IMR-90 (cell line): ENCODE measurements around the gene SEMA4A. TPM values are rescaled to one million over a fixed set of nuclear protein-coding genes. Genes with fewer than 3 reads are reported as not detected.

Experiments used
- ATAC-seq: fragments of 200-7000 bp; cut with Tn5 transposase; 2 replicates; pipeline ENCODE4 v1.9.1; 2020; ENCODE audit warnings: low read depth, mild to moderate bottlenecking, moderate library complexity
- BruUV-seq: library from RNA; stranded (reverse); fragments of 400-500 nt; replicated peaks from 2 replicates; lab custom pipeline; 2021; lab: Mats Ljungman, UMichigan
- CTCF ChIA-PET: fragments of 300-600 bp; formaldehyde crosslinking; extraction: SDS; loops from one replicate; lab custom pipeline; 2021; ENCODE audit warnings: antibody characterized with exemption; lab: Yijun Ruan, JAX
- POLR2A ChIA-PET: fragments of 300-600 bp; sonication (Branson Sonifier 250); formaldehyde crosslinking; loops from one replicate; lab custom pipeline; 2022; ENCODE audit warnings: antibody characterized with exemption; ENCODE audit not compliant: unreplicated experiment; lab: Charles Lee
- DNase-seq: peaks from one replicate; pipeline ENCODE4 v3.0.0; 2013
- H2AFZ ChIP-seq: replicated peaks from 2 replicates; pipeline ENCODE3; 2013; ENCODE audit warnings: low read length, mild to moderate bottlenecking; ENCODE audit not compliant: poor library complexity
- H2AK5ac ChIP-seq: 2 replicates; pipeline ENCODE4 v1.6.1; 2013; ENCODE audit warnings: low read depth, low read length, inconsistent platforms
- H2AK9ac ChIP-seq: replicated peaks from 2 replicates; pipeline ENCODE3; 2013; ENCODE audit warnings: mild to moderate bottlenecking, low read depth, low read length, moderate library complexity; ENCODE audit not compliant: poor library complexity
- H2BK120ac ChIP-seq: 2 replicates; pipeline ENCODE4 v1.6.1; 2013; ENCODE audit warnings: low read depth, low read length, inconsistent platforms
- H2BK15ac ChIP-seq: 3 replicates; pipeline ENCODE4 v1.6.1; 2013; ENCODE audit warnings: low read depth, low read length, inconsistent platforms
- H2BK20ac ChIP-seq: 2 replicates; pipeline ENCODE4 v1.6.1; 2013; ENCODE audit warnings: low read depth, mild to moderate bottlenecking, inconsistent platforms, low read length, moderate library complexity
- H2BK5ac ChIP-seq: 2 replicates; pipeline ENCODE4 v1.6.1; 2013; ENCODE audit warnings: mild to moderate bottlenecking, low read depth, low read length, inconsistent platforms; ENCODE audit not compliant: poor library complexity, severe bottlenecking
- H3K14ac ChIP-seq: replicated peaks from 2 replicates; pipeline ENCODE4 v1.6.1; 2013; ENCODE audit warnings: low read depth, low read length, inconsistent platforms
- H3K18ac ChIP-seq: 2 replicates; pipeline ENCODE4 v1.6.1; 2013; ENCODE audit warnings: low read depth, low read length, control low read depth
- H3K23ac ChIP-seq: 2 replicates; pipeline ENCODE4 v1.6.1; 2013; ENCODE audit warnings: low read depth, low read length, inconsistent platforms
- H3K27ac ChIP-seq: 2 replicates; pipeline ENCODE4 v1.5.1; 2013; ENCODE audit warnings: mild to moderate bottlenecking, control low read depth, low read length; ENCODE audit not compliant: insufficient read depth
- H3K27me3 ChIP-seq: 2 replicates; pipeline ENCODE4 v1.6.1; 2013; ENCODE audit warnings: low read length; ENCODE audit not compliant: control insufficient read depth, insufficient read depth
- H3K36me3 ChIP-seq: 2 replicates; pipeline ENCODE4 v1.6.1; 2013; ENCODE audit warnings: low read length, mixed read lengths; ENCODE audit not compliant: control insufficient read depth, insufficient read depth
- H3K4ac ChIP-seq: 2 replicates; pipeline ENCODE4 v1.6.1; 2013; ENCODE audit warnings: low read depth, low read length, inconsistent platforms
- H3K4me1 ChIP-seq: 2 replicates; pipeline ENCODE4 v1.6.1; 2013; ENCODE audit warnings: low read length, mixed read lengths; ENCODE audit not compliant: control insufficient read depth, insufficient read depth
- H3K4me2 ChIP-seq: 2 replicates; pipeline ENCODE4 v1.6.1; 2013; ENCODE audit warnings: low read depth, mild to moderate bottlenecking, control low read depth, low read length, moderate library complexity
- H3K4me3 ChIP-seq: 2 replicates; pipeline ENCODE4 v1.5.1; 2013; ENCODE audit warnings: low read depth, mild to moderate bottlenecking, control low read depth, low read length, moderate library complexity; ENCODE audit not compliant: insufficient read depth
- H3K56ac ChIP-seq: 2 replicates; pipeline ENCODE4 v1.6.1; 2013; ENCODE audit warnings: low read length, inconsistent platforms; ENCODE audit not compliant: insufficient read depth; ENCODE audit errors: extremely low read depth
- H3K79me1 ChIP-seq, 2 experiments: 2 replicates each; pipeline ENCODE4 v1.6.1; 2013; ENCODE audit warnings: low read length in 2 of 2, inconsistent platforms in 1 of 2, low read depth in 1 of 2
- H3K9ac ChIP-seq: 2 replicates; pipeline ENCODE4 v1.6.1; 2013; ENCODE audit warnings: low read depth, low read length, control low read depth
- H3K9me1 ChIP-seq: 2 replicates; pipeline ENCODE4 v1.6.1; 2013; ENCODE audit warnings: low read length, inconsistent platforms; ENCODE audit not compliant: insufficient read depth
- H3K9me3 ChIP-seq: 2 replicates; pipeline ENCODE4 v1.6.1; 2013; ENCODE audit warnings: low read length; ENCODE audit not compliant: control insufficient read depth, insufficient read depth
- H4K20me1 ChIP-seq: 2 replicates; pipeline ENCODE4 v1.6.1; 2013; ENCODE audit warnings: low read length, inconsistent platforms; ENCODE audit not compliant: insufficient read depth
- H4K5ac ChIP-seq: 2 replicates; pipeline ENCODE4 v1.6.1; 2013; ENCODE audit warnings: mild to moderate bottlenecking, low read depth, low read length, control low read depth
- H4K8ac ChIP-seq, 2 experiments: 2 replicates each; pipeline ENCODE4 v1.6.1; 2013; ENCODE audit warnings: low read depth in 2 of 2, low read length in 2 of 2, control low read depth in 1 of 2, inconsistent platforms in 1 of 2
- H4K91ac ChIP-seq: 2 replicates; pipeline ENCODE4 v1.6.1; 2013; ENCODE audit warnings: low read depth, low read length, inconsistent platforms; ENCODE audit not compliant: insufficient read depth
- CEBPB ChIP-seq: IDR thresholded peaks from 2 replicates; pipeline ENCODE4 v1.6.1; 2012; ENCODE audit warnings: low read depth, low read length, improper control_type of control experiment
- FOS ChIP-seq: fragments of 150-350 bp; IDR thresholded peaks from 2 replicates; pipeline ENCODE4 v1.6.1; 2016; ENCODE audit warnings: low read depth, low read length
- MXI1 ChIP-seq: IDR thresholded peaks from 2 replicates; pipeline ENCODE4 v1.6.1; 2012; ENCODE audit warnings: low read depth, mild to moderate bottlenecking, low read length, moderate library complexity, borderline replicate concordance
- RCOR1 ChIP-seq: IDR thresholded peaks from 2 replicates; pipeline ENCODE4 v1.6.1; 2012; ENCODE audit warnings: mild to moderate bottlenecking, low read length, improper control_type of control experiment; ENCODE audit not compliant: insufficient replicate concordance
- SMC3 ChIP-seq: fragments of 150-350 bp; IDR thresholded peaks from 2 replicates; pipeline ENCODE4 v1.6.1; 2016; ENCODE audit warnings: low read depth, mild to moderate bottlenecking, antibody characterized with exemption, low read length, moderate library complexity
- WGBS, 2 experiments: methylation state at CpG; one replicate each; pipeline versions ENCODE4 v1.1.5 to v1.1.7; 2013; ENCODE audit warnings: missing lambda C conversion rate in 2 of 2; ENCODE audit not compliant: insufficient read length in 1 of 2; ENCODE audit errors: extremely low coverage in 2 of 2; 5-methylcytosine and 5-hydroxymethylcytosine counted together
- dilution Hi-C: fragments of 300-500 bp; cut with HindIII; formaldehyde crosslinking; loops from one replicate; pipeline ENCODE4 v1.14.3; 2018; ENCODE audit warnings: low sequenced_read_pairs; ENCODE audit not compliant: unreplicated experiment
- in situ Hi-C: fragments of 300-500 bp; cut with MboI; formaldehyde crosslinking; loops from 3 replicates; pipeline ENCODE4 v1.14.3; 2019; ENCODE audit warnings: low sequenced_read_pairs, inconsistent platforms, mixed read lengths
- intact Hi-C: fragments of 100-400 bp; cut with micrococcal nuclease; formaldehyde crosslinking; loops from 2 replicates; pipeline ENCODE4 v1.10.0; 2022
- polyA plus RNA-seq, 3 experiments: library from polyadenylated mRNA; depleted of rRNA; stranded (reverse); fragments of >200 nt; gene quantifications; 2 replicates each; pipeline ENCODE4 v1.2.3, GENCODE V29; 2012; ENCODE audit warnings: low replicate concordance in 1 of 3
- total RNA-seq: library from RNA; depleted of rRNA; stranded (reverse); fragments of >200 nt; gene quantifications from 2 replicates; pipeline ENCODE4 v1.2.3, GENCODE V29; 2012
- TF ChIP-seq, protein P1 (sequence below): conservative IDR thresholded peaks from 2 replicates; pipeline ENCODE4 v1.5.1; 2012; ENCODE audit warnings: mild to moderate bottlenecking, low read depth, low read length, improper control_type of control experiment

SEMA4A gene
- total and polyA plus RNA-seq, 2 of the 4 experiments (the other 2 are of a cell fraction) = 0.18 to 0.86 TPM

DNA sequence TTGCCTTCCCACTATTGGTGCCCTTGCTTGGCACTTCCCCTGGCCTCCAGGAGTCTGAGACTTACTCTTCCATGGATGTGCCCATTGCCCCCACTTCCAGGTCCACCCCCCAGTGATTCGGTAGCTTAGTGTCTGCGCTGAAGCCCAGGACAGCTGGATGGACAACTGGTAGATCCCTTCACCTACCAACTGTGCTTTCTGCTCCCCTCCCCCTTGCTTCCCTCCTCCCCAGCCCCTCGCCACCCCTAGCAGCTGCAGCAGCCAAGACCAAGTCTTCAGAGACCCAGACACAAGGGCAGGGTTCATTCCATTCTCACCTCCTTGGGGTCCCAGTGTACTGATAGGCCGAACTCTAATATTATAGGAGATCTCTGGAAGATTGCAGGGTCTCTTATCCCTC, 31.9 kb upstream of the SEMA4A start:
- no peak for DNase-seq
- ATAC-seq = no peak
- Histone ChIP-seq H2BK20ac (no peak overlapping the region), H3K56ac (no peak overlapping the region), H2AK9ac (no peak overlapping the region), H4K5ac (no peak overlapping the region), H2AFZ (no peak overlapping the region), H2BK120ac (no peak overlapping the region), H3K4ac (peak overlapping the region; percentile 49), H2BK5ac (peak overlapping the region; percentile 18), H3K4me1 (peaks cover 51% of the 10 kb centered on the region), H3K27ac (peak overlapping the region; percentile 89), H3K36me3 (peaks cover 13% of the 10 kb centered on the region), H2BK15ac (no peak overlapping the region), H4K91ac (no peak overlapping the region), H3K14ac (peak overlapping the region; percentile 71), H3K79me1 (peaks cover 0 to 26% of the 10 kb centered on the region in 2 experiments; a peak in 2 of 4 replicates), H3K9ac (no peak overlapping the region), H4K8ac (peak overlapping the region in 1 of 2 experiments; percentile 40; a peak in 1 of 4 replicates), H3K4me3 (no peak overlapping the region), H3K27me3 (no peaks in the 10 kb centered on the region), H3K23ac (peak overlapping the region; percentile 44; the same call in 1 of the 2 replicates), H2AK5ac (peak overlapping the region; percentile 66), H3K18ac (0 out of 2 replicates have a peak overlapping the region, but pooled peaks have one; percentile 25), H3K9me1 (peaks cover 25% of the 10 kb centered on the region), H3K9me3 (no peaks in the 10 kb centered on the region), H4K20me1 (peaks cover 70% of the 10 kb centered on the region), H3K4me2 (peak overlapping the region; percentile 53)
- intact Hi-C loops (no loop called here), in situ Hi-C loops (no loop called here), dilution Hi-C loops (no loop called here)
- POLR2A ChIA-PET = interaction anchor here (0.7 kb wide), 1 partner anchor 68 kb away, joined by 18 read pairs; no protein-coding TSS in a partner anchor
- WGBS, 2 experiments = 82% methylated on average over 2 of the region's 4 CpGs; no CpG with 5 or more reads in 1 of the 2 experiments
- BruUV-seq = no TSS peak
- no peak for TF ChIP-seq RCOR1
- no peak for TF ChIP-seq CEBPB
- no peak for TF ChIP-seq MXI1
- no peak for TF ChIP-seq FOS
- no peak for TF ChIP-seq SMC3
- TF ChIP-seq, protein P1, sequence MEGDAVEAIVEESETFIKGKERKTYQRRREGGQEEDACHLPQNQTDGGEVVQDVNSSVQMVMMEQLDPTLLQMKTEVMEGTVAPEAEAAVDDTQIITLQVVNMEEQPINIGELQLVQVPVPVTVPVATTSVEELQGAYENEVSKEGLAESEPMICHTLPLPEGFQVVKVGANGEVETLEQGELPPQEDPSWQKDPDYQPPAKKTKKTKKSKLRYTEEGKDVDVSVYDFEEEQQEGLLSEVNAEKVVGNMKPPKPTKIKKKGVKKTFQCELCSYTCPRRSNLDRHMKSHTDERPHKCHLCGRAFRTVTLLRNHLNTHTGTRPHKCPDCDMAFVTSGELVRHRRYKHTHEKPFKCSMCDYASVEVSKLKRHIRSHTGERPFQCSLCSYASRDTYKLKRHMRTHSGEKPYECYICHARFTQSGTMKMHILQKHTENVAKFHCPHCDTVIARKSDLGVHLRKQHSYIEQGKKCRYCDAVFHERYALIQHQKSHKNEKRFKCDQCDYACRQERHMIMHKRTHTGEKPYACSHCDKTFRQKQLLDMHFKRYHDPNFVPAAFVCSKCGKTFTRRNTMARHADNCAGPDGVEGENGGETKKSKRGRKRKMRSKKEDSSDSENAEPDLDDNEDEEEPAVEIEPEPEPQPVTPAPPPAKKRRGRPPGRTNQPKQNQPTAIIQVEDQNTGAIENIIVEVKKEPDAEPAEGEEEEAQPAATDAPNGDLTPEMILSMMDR = no peak
- CTCF ChIA-PET = interaction anchor here (1.3 to 1.4 kb wide), 2 partner anchors 8 to 21 kb away, joined by 3 to 9 read pairs; no protein-coding TSS in a partner anchor
